Measurements from ENCODE around the gene CPLANE2. TPM values are rescaled to one million over a fixed set of nuclear protein-coding genes. Genes with fewer than 3 reads are reported as not detected.
"Not testable (repeated sequence)": the region's sequence is repeated elsewhere in the genome, so short reads cannot be mapped to it uniquely, and the experiment has no call there.

The CPLANE2 gene
- total RNA-seq, 1 donor from 2014 or later = 9.1 TPM

DNA sequence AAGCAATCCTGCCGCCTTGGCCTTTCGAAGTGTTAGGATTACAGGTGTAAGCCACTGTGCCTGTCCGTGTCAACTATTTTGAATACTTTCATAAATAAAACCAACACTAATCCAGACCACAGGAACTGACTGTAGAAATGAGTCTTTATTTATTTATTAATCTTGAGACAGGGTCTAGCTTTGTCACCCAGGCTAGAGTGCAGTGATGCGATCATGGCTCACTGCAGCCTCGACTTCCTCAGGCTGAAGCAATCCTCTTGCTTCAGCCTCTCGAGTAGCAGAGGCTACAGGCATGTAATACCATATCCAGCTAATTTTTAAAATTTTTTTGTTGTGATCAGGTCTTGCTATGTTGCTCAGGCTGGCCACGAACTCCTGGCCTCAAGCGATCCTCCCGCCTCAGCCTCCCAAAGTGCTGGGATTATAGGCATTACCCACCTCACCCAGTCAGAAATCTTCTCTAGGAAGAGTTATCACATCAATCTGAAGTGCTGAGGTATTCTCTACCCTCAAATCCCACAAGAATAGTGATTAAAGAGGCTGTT is 21.7 kb upstream of the CPLANE2 start:
- Histone ChIP-seq H3K4me1 (no peaks in the 10 kb centered on the region), H3K9me3 (no peaks in the 10 kb centered on the region), H3K27me3 (ENCODE audit: low read depth) (no peaks in the 10 kb centered on the region), H3K36me3 (peaks cover 30% of the 10 kb centered on the region), H3K4me3 (no peak overlapping the region), H3K27ac (no peak overlapping the region)
- DNase-seq = no peak
- intact Hi-C loops (cut with DNase I) = no loop called here
- TF ChIP-seq, protein P1, sequence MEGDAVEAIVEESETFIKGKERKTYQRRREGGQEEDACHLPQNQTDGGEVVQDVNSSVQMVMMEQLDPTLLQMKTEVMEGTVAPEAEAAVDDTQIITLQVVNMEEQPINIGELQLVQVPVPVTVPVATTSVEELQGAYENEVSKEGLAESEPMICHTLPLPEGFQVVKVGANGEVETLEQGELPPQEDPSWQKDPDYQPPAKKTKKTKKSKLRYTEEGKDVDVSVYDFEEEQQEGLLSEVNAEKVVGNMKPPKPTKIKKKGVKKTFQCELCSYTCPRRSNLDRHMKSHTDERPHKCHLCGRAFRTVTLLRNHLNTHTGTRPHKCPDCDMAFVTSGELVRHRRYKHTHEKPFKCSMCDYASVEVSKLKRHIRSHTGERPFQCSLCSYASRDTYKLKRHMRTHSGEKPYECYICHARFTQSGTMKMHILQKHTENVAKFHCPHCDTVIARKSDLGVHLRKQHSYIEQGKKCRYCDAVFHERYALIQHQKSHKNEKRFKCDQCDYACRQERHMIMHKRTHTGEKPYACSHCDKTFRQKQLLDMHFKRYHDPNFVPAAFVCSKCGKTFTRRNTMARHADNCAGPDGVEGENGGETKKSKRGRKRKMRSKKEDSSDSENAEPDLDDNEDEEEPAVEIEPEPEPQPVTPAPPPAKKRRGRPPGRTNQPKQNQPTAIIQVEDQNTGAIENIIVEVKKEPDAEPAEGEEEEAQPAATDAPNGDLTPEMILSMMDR (IDR thresholded peaks at IDR 0.05) = no peak
- ATAC-seq = no peak

DNA sequence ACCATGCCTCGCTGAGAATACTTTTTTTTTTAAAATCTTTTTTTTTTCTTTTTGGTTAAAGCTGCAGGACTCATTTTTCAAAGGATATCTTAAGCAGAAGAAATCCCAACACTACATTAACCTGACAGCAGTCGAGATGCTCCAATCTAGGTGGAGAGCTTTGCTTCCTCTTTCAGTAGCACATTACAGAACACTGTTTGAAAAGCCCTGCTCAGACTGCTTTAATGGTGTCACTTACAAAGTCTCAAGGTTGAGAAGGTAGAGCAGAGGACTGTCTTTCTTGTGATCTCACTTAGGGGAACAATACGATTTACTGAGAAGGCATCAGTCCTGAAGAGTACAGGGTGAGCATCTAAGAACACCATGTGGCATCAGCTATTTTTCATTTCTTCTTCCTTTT is 21.0 kb upstream of the CPLANE2 start:
- Histone ChIP-seq H3K27ac (no peak overlapping the region), H3K9me3 (no peaks in the 10 kb centered on the region), H3K27me3 (ENCODE audit: low read depth) (no peaks in the 10 kb centered on the region), H3K4me3 (no peak overlapping the region), H3K36me3 (peaks cover 37% of the 10 kb centered on the region), H3K4me1 (no peaks in the 10 kb centered on the region)
- TF ChIP-seq, protein P1 (IDR thresholded peaks at IDR 0.05) = no peak
- ATAC-seq (no peak), DNase-seq (no peak)
- intact Hi-C loops (cut with DNase I) = no loop called here

DNA sequence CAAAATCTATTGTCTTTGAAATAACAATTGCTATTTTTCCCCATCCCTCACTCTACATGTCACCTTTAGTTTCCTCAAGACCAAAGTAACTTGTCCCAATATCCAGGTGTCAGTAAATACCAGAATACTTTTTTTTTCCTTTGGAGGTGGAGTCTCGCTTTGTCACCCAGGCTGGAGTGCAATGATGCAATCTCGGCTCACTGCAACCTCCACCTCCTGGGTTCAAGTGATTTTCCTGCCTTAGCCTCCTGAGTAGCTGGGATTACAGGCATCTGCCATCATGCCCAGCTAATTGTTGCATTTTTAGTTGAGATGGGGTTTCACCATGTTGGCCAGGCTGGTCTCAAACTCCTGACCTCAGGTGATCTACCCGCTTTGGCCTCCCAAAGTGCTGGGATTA is 20.6 kb upstream of the CPLANE2 start:
- H3K9me3 ChIP-seq; H3K27ac ChIP-seq; intact Hi-C loops (cut with DNase I); H3K27me3 ChIP-seq (ENCODE audit: low read depth); H3K4me1 ChIP-seq; DNase-seq; H3K4me3 ChIP-seq: not testable (repeated sequence)
- peak in 1 of 2 donors; percentile 24 for ATAC-seq
- H3K36me3 ChIP-seq = peaks cover 42% of the 10 kb centered on the region

DNA sequence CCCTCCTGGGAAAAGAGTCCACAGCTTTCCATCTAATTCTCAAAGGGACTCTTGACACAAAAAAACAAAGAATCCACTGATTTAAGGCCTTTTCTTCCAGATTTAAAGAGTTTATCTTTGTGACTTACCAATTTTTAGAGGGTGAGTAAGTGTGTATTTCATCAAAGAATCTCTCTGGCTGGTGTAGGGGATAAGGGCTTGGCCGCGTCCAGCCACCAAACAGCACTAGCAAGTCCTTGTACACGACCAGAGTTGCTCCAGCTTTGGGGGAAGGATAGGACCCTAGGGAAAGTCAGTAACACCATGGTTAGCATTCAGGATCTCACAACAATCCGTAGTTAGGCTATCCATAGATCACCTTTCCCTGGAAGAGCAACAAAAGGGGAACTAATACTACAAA is 19.5 kb upstream of the CPLANE2 start:
- Histone ChIP-seq H3K9me3 (no peaks in the 10 kb centered on the region), H3K4me1 (no peaks in the 10 kb centered on the region), H3K27ac (no peak overlapping the region), H3K27me3 (ENCODE audit: low read depth) (no peaks in the 10 kb centered on the region), H3K4me3 (no peak overlapping the region), H3K36me3 (peaks cover 52% of the 10 kb centered on the region)
- intact Hi-C loops (cut with DNase I) = no loop called here
- DNase-seq (no peak), ATAC-seq (no peak)
- TF ChIP-seq, protein P1 (IDR thresholded peaks at IDR 0.05) = no peak

DNA sequence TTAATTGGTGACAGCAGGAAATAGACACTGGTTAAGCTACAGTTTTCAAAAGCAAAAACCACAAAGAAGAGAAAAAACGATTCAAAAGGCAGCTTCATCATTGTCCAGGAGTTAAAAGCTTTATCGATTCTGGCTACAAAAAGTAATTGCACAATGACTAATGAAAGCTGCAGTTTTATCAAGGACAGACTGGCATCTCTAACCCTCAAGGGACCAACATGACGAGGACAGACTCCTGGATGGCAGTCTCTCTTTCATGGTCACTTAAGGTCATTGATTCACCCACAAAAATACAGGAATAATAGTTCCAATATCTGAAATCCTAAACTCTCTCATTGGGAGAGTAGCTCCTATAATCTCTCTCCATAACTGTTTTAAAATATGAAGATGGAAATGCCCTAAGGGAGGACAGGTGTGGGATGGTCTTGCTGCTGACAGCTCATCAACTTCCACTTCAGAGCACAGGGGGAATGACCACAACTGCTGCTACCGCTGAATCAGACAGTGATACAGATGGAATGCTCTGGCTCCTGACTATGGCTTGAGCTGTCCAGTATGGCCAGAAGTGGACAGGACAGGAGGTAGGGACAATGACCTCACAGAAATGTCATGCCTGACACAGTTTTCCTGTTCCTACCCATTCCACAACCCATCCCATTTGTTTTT is 17.4 kb upstream of the CPLANE2 start:
- TF ChIP-seq, protein P1 (IDR thresholded peaks at IDR 0.05) = no peak
- Histone ChIP-seq H3K4me3 (no peak overlapping the region), H3K36me3 (peaks cover 62% of the 10 kb centered on the region), H3K4me1 (peaks cover 10% of the 10 kb centered on the region), H3K27me3 (ENCODE audit: low read depth) (no peaks in the 10 kb centered on the region), H3K9me3 (no peaks in the 10 kb centered on the region), H3K27ac (no peak overlapping the region)
- no peak for DNase-seq
- intact Hi-C loops (cut with DNase I) = no loop called here
- no peak for ATAC-seq

DNA sequence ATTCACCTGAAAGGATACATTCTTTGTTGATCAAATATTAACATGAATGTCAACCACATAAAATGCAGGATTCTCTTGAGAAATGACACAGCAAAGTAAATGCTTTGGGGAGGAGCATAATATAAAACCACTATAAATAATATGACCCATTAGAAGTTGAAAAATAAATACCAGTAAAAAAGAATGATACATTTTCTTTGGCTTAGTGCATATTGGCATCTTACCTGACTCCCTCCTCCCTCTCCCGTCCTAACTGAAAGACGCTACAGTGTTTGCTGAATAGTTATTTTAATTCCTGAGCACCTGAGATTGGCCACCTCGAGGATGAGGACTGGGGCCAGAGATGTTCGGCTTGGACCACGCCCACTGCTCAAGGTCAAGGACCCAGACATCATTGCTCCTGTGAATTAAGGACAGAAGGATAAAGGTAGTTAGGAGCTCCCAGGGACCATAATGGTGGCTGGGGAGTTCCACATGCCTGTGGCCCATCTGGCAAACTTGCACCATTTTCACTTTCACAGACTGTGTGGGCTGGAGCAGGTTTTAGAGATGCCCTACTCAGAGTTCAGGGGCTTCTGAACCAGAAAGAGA is 16.4 kb upstream of the CPLANE2 start:
- H3K4me3 ChIP-seq = no peak overlapping the region
- H3K27me3 ChIP-seq (ENCODE audit: low read depth) = no peaks in the 10 kb centered on the region
- H3K36me3 ChIP-seq = peaks cover 62% of the 10 kb centered on the region
- no peak overlapping the region for H3K27ac ChIP-seq
- intact Hi-C loops (cut with DNase I) = no loop called here
- peaks cover 20% of the 10 kb centered on the region for H3K4me1 ChIP-seq
- TF ChIP-seq, protein P1 (IDR thresholded peaks at IDR 0.05) = no peak
- no peak for DNase-seq
- ATAC-seq = no peak
- H3K9me3 ChIP-seq = no peaks in the 10 kb centered on the region

Data from lower lobe of right lung (tissue), 2 donors.